Measurements from ENCODE around the gene ZBTB8A. TPM values are rescaled to one million over a fixed set of nuclear protein-coding genes. Genes with fewer than 3 reads are reported as not detected.

Gene ZBTB8A
- total and polyA plus RNA-seq, 2 of the 13 experiments (the other 11 are each of a cell fraction or from before 2014, with no cell fraction given): 1.3 to 3.7 TPM

- DNase-seq (ENCODE audit: low spot score) (no peak), FAIRE-seq (no peak), ATAC-seq (no peak)
- peaks cover 22% of the 10 kb centered on the region for H3K4me1 ChIP-seq (ENCODE audit: insufficient read depth, low read length)
- no peak overlapping the region for H3K9ac ChIP-seq (ENCODE audit: insufficient read depth, low read depth, low read length)
- peaks cover 2 to 17% of the 10 kb centered on the region in 2 experiments; a peak in 2 of 5 replicates for H3K27me3 ChIP-seq (ENCODE audit: control insufficient read depth in 1 of 2, insufficient read depth in 2 of 2, low read length in 2 of 2)
- ChIA-PET POLR2A (no interaction called here), CTCF (ENCODE audit: low intra/inter-chr PET ratio, low total read pairs) (no interaction called here)
- H3K79me2 ChIP-seq (ENCODE audit: insufficient read depth, low read length): no peaks in the 10 kb centered on the region
- no peaks in the 10 kb centered on the region for H3K9me3 ChIP-seq (ENCODE audit: low read length)
- intact Hi-C loops (cut with micrococcal nuclease; ENCODE audit: unreplicated experiment): no loop called here
- no peak overlapping the region; a peak in 3 of 6 replicates for H3K4me3 ChIP-seq (replicated peaks in 1 of 3; ENCODE audit: insufficient read depth in 1 of 3, low read depth in 2 of 3, low read length in 3 of 3)
- TF ChIP-seq ZBTB26 (CRISPR knock-in tag; IDR thresholded peaks at IDR 0.05; ENCODE audit: borderline replicate concordance) (no peak), ARNT (IDR thresholded peaks at IDR 0.05) (no peak), TRAFD1 (CRISPR knock-in tag; IDR thresholded peaks at IDR 0.05; ENCODE audit: borderline replicate concordance) (no peak), ZBTB21 (CRISPR knock-in tag; IDR thresholded peaks at IDR 0.05) (no peak), NR2F1 (CRISPR knock-in tag; IDR thresholded peaks at IDR 0.05) (no peak), RAD51 (IDR thresholded peaks at IDR 0.05; ENCODE audit: borderline replicate concordance) (no peak), GPN1 (CRISPR knock-in tag; IDR thresholded peaks at IDR 0.05; ENCODE audit: borderline replicate concordance) (no peak), ZNF737 (CRISPR knock-in tag; IDR thresholded peaks at IDR 0.05; ENCODE audit: borderline replicate concordance) (no peak)
- no peak overlapping the region for H3K27ac ChIP-seq (ENCODE audit: extremely low read length, insufficient read depth, low read length)
- no peaks in the 10 kb centered on the region for H3K36me3 ChIP-seq (replicated peaks in 1 of 2; ENCODE audit: control insufficient read depth in 1 of 2, insufficient read depth in 2 of 2, low read length in 2 of 2)
- H3K4me2 ChIP-seq (ENCODE audit: low read depth, low read length): peak overlapping the region; percentile 92
- in situ Hi-C loops (cut with HindIII; ENCODE audit: extremely low pct_ligation_motif_present, low pct_unique_long_range_greater_than_20kb): no loop called here
- no peaks in the 10 kb centered on the region for H4K20me1 ChIP-seq (ENCODE audit: insufficient read depth, low read length)
- BruUV-seq (replicated peaks): no TSS peak
- 90% methylated on average over 3 of the region's 3 CpGs for WGBS (ENCODE audit: low lambda C conversion rate)
- H2AFZ ChIP-seq (ENCODE audit: low read length): no peak overlapping the region
Observed at GRCh38 chr1:32540605-32541004, 1.4 kb downstream of the ZBTB8A start.

Data from HepG2 (cell line).